Duodenal mucosa (tissue), 2 donors: ENCODE data around the gene CRYBG3.

Experiments used
- H3K27ac ChIP-seq: one replicate; pipeline ENCODE4 v1.7.0; 2013; ENCODE audit warnings: low read depth, low read length
- H3K27me3 ChIP-seq, 2 donors: one replicate each; pipeline ENCODE4 v1.7.0; 2013; ENCODE audit warnings: low read length in 2 of 2, control low read depth in 1 of 2; ENCODE audit not compliant: insufficient read depth in 2 of 2, control insufficient read depth in 1 of 2
- H3K36me3 ChIP-seq, 2 donors: one replicate each; pipeline ENCODE4 v1.7.0; 2013; ENCODE audit warnings: low read length in 2 of 2, control low read depth in 1 of 2; ENCODE audit not compliant: insufficient read depth in 2 of 2, control insufficient read depth in 1 of 2
- H3K4me1 ChIP-seq, 2 donors: one replicate each; pipeline ENCODE4 v1.7.0; 2013; ENCODE audit warnings: low read length in 2 of 2, control low read depth in 1 of 2; ENCODE audit not compliant: insufficient read depth in 2 of 2, control insufficient read depth in 1 of 2
- H3K4me3 ChIP-seq, 2 donors: one replicate each; pipeline ENCODE4 v1.7.0; 2013; ENCODE audit warnings: low read length in 2 of 2, low read depth in 1 of 2
- H3K9ac ChIP-seq, 2 donors: one replicate each; pipeline ENCODE4 v1.7.0; 2013; ENCODE audit warnings: low read length in 2 of 2, low read depth in 1 of 2
- H3K9me3 ChIP-seq, 2 donors: one replicate each; pipeline ENCODE4 v1.7.0; 2013; ENCODE audit warnings: low read length in 2 of 2, control low read depth in 1 of 2; ENCODE audit not compliant: control insufficient read depth in 1 of 2

CRYBG3 gene

GRCh38 chr3:97952872-97953271 is 131.1 kb downstream of the CRYBG3 start:
- no peaks in the 10 kb centered on the region for H3K9me3 ChIP-seq
- no peak overlapping the region for H3K4me3 ChIP-seq
- no peaks in the 10 kb centered on the region for H3K4me1 ChIP-seq
- H3K36me3 ChIP-seq = peaks cover 40 to 61% of the 10 kb centered on the region in 2 donors
- H3K27me3 ChIP-seq = no peaks in the 10 kb centered on the region
- H3K9ac ChIP-seq = no peak overlapping the region
- H3K27ac ChIP-seq = no peak overlapping the region

- Histone ChIP-seq H3K27ac (no peak overlapping the region), H3K36me3 (peaks cover 29 to 59% of the 10 kb centered on the region in 2 donors)
Observed at GRCh38 chr3:97954228-97954827, 132.5 kb downstream of the CRYBG3 start.

GRCh38 chr3:97956051-97956450 is 134.2 kb downstream of the CRYBG3 start:
- H3K4me1 ChIP-seq = no peaks in the 10 kb centered on the region
- no peak overlapping the region for H3K4me3 ChIP-seq
- no peak overlapping the region for H3K9ac ChIP-seq
- H3K27ac ChIP-seq = no peak overlapping the region
- no peaks in the 10 kb centered on the region for H3K27me3 ChIP-seq
- peaks cover 17 to 58% of the 10 kb centered on the region in 2 donors for H3K36me3 ChIP-seq
- H3K9me3 ChIP-seq = no peaks in the 10 kb centered on the region

More at GRCh38 chr3:97954228-97954827, 132.5 kb downstream of the CRYBG3 start:
- H3K4me1 ChIP-seq = no peaks in the 10 kb centered on the region
- no peak overlapping the region for H3K4me3 ChIP-seq
- H3K27me3 ChIP-seq = no peaks in the 10 kb centered on the region
- no peak overlapping the region for H3K9ac ChIP-seq
- no peaks in the 10 kb centered on the region for H3K9me3 ChIP-seq

- Histone ChIP-seq H3K4me1 (no peaks in the 10 kb centered on the region), H3K36me3 (peaks cover 8 to 57% of the 10 kb centered on the region in 2 donors), H3K9me3 (no peaks in the 10 kb centered on the region), H3K4me3 (no peak overlapping the region), H3K9ac (no peak overlapping the region), H3K27ac (no peak overlapping the region), H3K27me3 (no peaks in the 10 kb centered on the region)
Observed at GRCh38 chr3:97957617-97958311, 136.0 kb downstream of the CRYBG3 start.

- H3K9ac ChIP-seq = no peak overlapping the region
- no peaks in the 10 kb centered on the region for H3K4me1 ChIP-seq
- H3K9me3 ChIP-seq = no peaks in the 10 kb centered on the region
- no peak overlapping the region for H3K27ac ChIP-seq
- H3K4me3 ChIP-seq = no peak overlapping the region
- H3K27me3 ChIP-seq = no peaks in the 10 kb centered on the region
- H3K36me3 ChIP-seq = peaks cover 8 to 52% of the 10 kb centered on the region in 2 donors
Observed at GRCh38 chr3:97958396-97958795, 136.6 kb downstream of the CRYBG3 start.

DNA sequence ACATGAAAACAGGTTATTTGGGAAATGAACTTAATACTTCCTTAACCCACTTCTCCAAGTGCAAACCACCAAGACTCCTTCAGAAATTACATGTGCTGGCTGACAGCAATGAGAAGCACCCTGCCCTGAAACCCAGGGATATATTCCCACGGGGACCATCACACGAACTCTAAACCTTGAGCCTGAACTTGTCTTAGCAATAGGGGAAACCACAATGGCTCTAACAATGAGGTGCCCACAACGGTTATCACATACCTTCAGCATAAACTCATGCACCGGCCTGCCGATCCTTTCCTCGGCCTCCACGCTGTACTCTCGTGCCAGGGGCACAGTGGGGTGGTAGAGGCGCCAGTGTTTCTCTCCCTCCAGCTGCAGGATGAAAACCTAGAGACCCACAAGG is 137.0 kb downstream of the CRYBG3 start:
- no peaks in the 10 kb centered on the region for H3K27me3 ChIP-seq
- H3K27ac ChIP-seq = no peak overlapping the region
- no peak overlapping the region for H3K4me3 ChIP-seq
- no peak overlapping the region for H3K9ac ChIP-seq
- H3K4me1 ChIP-seq = no peaks in the 10 kb centered on the region
- peaks cover 8 to 52% of the 10 kb centered on the region in 2 donors for H3K36me3 ChIP-seq
- no peaks in the 10 kb centered on the region for H3K9me3 ChIP-seq

- Histone ChIP-seq H3K4me1 (no peaks in the 10 kb centered on the region), H3K36me3 (peaks cover 2 to 42% of the 10 kb centered on the region in 2 donors), H3K4me3 (no peak overlapping the region), H3K27ac (no peak overlapping the region), H3K9me3 (no peaks in the 10 kb centered on the region), H3K9ac (no peak overlapping the region), H3K27me3 (no peaks in the 10 kb centered on the region)
Observed at GRCh38 chr3:97959872-97960271, 138.1 kb downstream of the CRYBG3 start.

GRCh38 chr3:97960551-97960950 is 138.7 kb downstream of the CRYBG3 start:
- Histone ChIP-seq H3K27me3 (no peaks in the 10 kb centered on the region), H3K9me3 (no peaks in the 10 kb centered on the region), H3K4me1 (no peaks in the 10 kb centered on the region), H3K27ac (no peak overlapping the region), H3K9ac (no peak overlapping the region), H3K4me3 (no peak overlapping the region), H3K36me3 (peaks cover 0 to 37% of the 10 kb centered on the region in 2 donors)

GRCh38 chr3:97960993-97961766 is 139.4 kb downstream of the CRYBG3 start:
- H3K4me3 ChIP-seq = no peak overlapping the region
- peaks cover 0 to 33% of the 10 kb centered on the region in 2 donors for H3K36me3 ChIP-seq
- no peak overlapping the region for H3K27ac ChIP-seq
- H3K9me3 ChIP-seq = no peaks in the 10 kb centered on the region
- no peak overlapping the region for H3K9ac ChIP-seq
- H3K27me3 ChIP-seq = no peaks in the 10 kb centered on the region
- no peaks in the 10 kb centered on the region for H3K4me1 ChIP-seq

- peaks cover 0 to 11% of the 10 kb centered on the region in 2 donors for H3K36me3 ChIP-seq
- no peak overlapping the region for H3K4me3 ChIP-seq
- H3K27ac ChIP-seq = no peak overlapping the region
- no peaks in the 10 kb centered on the region for H3K9me3 ChIP-seq
- no peak overlapping the region for H3K9ac ChIP-seq
- H3K27me3 ChIP-seq = no peaks in the 10 kb centered on the region
- H3K4me1 ChIP-seq = peaks cover 18 to 22% of the 10 kb centered on the region in 2 donors
Observed at GRCh38 chr3:97967966-97968365, 146.2 kb downstream of the CRYBG3 start.
